Measurements from ENCODE around the gene OR10X1. TPM values are rescaled to one million over a fixed set of nuclear protein-coding genes. Genes with fewer than 3 reads are reported as not detected.

Gene OR10X1
- total RNA-seq, 2 donors from 2014 or later: not detected

- Histone ChIP-seq H3K9ac (ENCODE audit: low read depth in 2 of 2, low read length in 2 of 2) (no peak overlapping the region), H3K9me3 (no peaks in the 10 kb centered on the region), H3K27me3 (no peaks in the 10 kb centered on the region), H3K4me1 (no peaks in the 10 kb centered on the region), H3K4me3 (no peak overlapping the region), H3K27ac (no peak overlapping the region), H3K36me3 (no peaks in the 10 kb centered on the region)
- intact Hi-C loops (cut with DNase I): no loop called here
- DNase-seq: no peak
- TF ChIP-seq, protein P1, sequence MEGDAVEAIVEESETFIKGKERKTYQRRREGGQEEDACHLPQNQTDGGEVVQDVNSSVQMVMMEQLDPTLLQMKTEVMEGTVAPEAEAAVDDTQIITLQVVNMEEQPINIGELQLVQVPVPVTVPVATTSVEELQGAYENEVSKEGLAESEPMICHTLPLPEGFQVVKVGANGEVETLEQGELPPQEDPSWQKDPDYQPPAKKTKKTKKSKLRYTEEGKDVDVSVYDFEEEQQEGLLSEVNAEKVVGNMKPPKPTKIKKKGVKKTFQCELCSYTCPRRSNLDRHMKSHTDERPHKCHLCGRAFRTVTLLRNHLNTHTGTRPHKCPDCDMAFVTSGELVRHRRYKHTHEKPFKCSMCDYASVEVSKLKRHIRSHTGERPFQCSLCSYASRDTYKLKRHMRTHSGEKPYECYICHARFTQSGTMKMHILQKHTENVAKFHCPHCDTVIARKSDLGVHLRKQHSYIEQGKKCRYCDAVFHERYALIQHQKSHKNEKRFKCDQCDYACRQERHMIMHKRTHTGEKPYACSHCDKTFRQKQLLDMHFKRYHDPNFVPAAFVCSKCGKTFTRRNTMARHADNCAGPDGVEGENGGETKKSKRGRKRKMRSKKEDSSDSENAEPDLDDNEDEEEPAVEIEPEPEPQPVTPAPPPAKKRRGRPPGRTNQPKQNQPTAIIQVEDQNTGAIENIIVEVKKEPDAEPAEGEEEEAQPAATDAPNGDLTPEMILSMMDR (IDR thresholded peaks at IDR 0.05): no peak
These were observed 21.0 kb upstream of the OR10X1 start for GRCh38 chr1:158600735-158601134.

DNA sequence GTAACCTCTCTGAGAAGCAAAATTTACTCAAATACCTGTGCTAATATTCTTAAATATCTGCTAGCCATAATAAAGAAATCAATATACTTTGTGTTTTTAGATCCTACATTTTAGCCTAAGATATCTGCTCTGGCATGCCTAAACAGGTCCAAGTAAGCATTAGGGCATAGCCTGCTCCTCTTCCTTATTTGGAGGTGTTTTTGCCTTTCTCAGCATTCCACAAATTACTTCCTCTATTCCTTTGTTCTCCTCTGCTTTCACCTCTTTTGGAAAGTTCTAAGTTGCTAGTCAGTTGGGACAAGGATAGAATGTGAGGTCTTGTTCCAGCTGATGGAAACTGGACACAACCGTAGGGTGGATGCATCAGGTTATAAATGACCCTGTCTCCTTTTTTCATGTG lies 7.2 kb upstream of the OR10X1 start:
- no peak overlapping the region for H3K9ac ChIP-seq (ENCODE audit: low read depth in 2 of 2, low read length in 2 of 2)
- intact Hi-C loops (cut with DNase I): no loop called here
- H3K4me1 ChIP-seq: no peaks in the 10 kb centered on the region
- no peaks in the 10 kb centered on the region for H3K36me3 ChIP-seq
- no peak for DNase-seq
- no peaks in the 10 kb centered on the region for H3K27me3 ChIP-seq
- TF ChIP-seq, protein P1 (IDR thresholded peaks at IDR 0.05): no peak
- H3K4me3 ChIP-seq: no peak overlapping the region
- H3K27ac ChIP-seq: no peak overlapping the region
- H3K9me3 ChIP-seq: no peaks in the 10 kb centered on the region

DNA sequence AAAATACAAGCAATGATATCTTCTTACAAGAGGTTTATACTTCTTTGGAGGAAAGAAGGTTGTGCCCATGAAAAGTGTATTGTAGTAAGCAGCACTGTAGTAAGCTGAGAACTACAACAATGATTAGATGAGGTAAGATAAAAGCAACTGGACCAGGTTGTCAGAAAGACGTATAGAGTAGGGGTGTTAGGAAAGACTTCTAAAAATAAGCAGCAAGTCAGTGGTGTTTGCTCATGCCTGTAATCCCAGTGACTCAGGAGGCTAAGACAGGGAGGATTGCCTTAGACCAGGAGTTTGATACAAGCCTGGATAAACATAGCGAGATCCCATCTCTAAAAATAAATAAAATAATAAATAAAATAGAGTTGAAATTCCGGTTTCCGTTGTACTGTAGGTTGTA lies 4.3 kb upstream of the OR10X1 start:
- no peak for DNase-seq
- intact Hi-C loops (cut with DNase I): no loop called here
- no peaks in the 10 kb centered on the region for H3K27me3 ChIP-seq
- no peaks in the 10 kb centered on the region for H3K4me1 ChIP-seq
- no peaks in the 10 kb centered on the region for H3K9me3 ChIP-seq
- TF ChIP-seq, protein P1 (IDR thresholded peaks at IDR 0.05): no peak
- H3K27ac ChIP-seq: no peak overlapping the region
- no peaks in the 10 kb centered on the region for H3K36me3 ChIP-seq
- no peak overlapping the region for H3K4me3 ChIP-seq
- no peak overlapping the region for H3K9ac ChIP-seq (ENCODE audit: low read depth in 2 of 2, low read length in 2 of 2)

GRCh38 chr1:158577561-158577960 lies 2.1 kb downstream of the OR10X1 start:
- DNase-seq: no peak
- Histone ChIP-seq H3K27me3 (no peaks in the 10 kb centered on the region), H3K36me3 (no peaks in the 10 kb centered on the region), H3K9ac (ENCODE audit: low read depth in 2 of 2, low read length in 2 of 2) (no peak overlapping the region), H3K9me3 (no peaks in the 10 kb centered on the region), H3K4me1 (no peaks in the 10 kb centered on the region), H3K4me3 (no peak overlapping the region), H3K27ac (no peak overlapping the region)
- intact Hi-C loops (cut with DNase I): no loop called here
- TF ChIP-seq, protein P1 (IDR thresholded peaks at IDR 0.05): no peak

DNA sequence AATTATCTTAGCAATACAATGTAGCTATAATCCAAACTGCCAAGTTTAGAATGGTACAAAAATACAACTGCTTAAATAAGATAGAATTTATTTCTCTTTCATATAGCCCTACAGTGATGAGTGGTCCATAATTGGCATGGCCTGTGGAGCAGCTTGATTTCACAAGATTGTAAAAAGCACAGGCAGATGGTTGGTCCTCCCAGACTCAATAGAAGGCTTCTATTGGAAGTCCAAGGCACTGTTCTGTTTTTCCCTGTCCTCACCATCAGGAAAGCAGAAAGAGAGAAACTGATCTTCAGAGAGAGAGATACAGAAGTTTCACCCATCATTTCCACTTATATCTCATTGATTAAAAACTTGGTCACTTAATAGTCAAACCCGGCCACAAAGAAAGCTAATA lies 7.5 kb downstream of the OR10X1 start:
- no peaks in the 10 kb centered on the region for H3K9me3 ChIP-seq
- no peak for DNase-seq
- H3K27me3 ChIP-seq: no peaks in the 10 kb centered on the region
- H3K4me3 ChIP-seq: no peak overlapping the region
- no peaks in the 10 kb centered on the region for H3K4me1 ChIP-seq
- no peaks in the 10 kb centered on the region for H3K36me3 ChIP-seq
- no peak overlapping the region for H3K27ac ChIP-seq
- TF ChIP-seq, protein P1 (IDR thresholded peaks at IDR 0.05): no peak
- H3K9ac ChIP-seq (ENCODE audit: low read depth in 2 of 2, low read length in 2 of 2): no peak overlapping the region
- intact Hi-C loops (cut with DNase I): no loop called here

GRCh38 chr1:158570480-158570879 lies 9.2 kb downstream of the OR10X1 start, which contains the start of gene OR6P1:
Gene OR6P1 (minus strand): TSS chr1:158570580. CDS start chr1:158563604, 6,976 bp downstream.
- no peaks in the 10 kb centered on the region for H3K4me1 ChIP-seq
- no peak within 1 kb of the TSS for H3K9ac ChIP-seq (ENCODE audit: low read depth in 2 of 2, low read length in 2 of 2)
- H3K36me3 ChIP-seq: no peaks in the 10 kb centered on the region
- TF ChIP-seq, protein P1 (IDR thresholded peaks at IDR 0.05): no peak
- H3K27ac ChIP-seq: no peak within 1 kb of the TSS
- H3K4me3 ChIP-seq: no peak within 1 kb of the TSS
- intact Hi-C loops (cut with DNase I): no loop called here
- no peaks in the 10 kb centered on the region for H3K9me3 ChIP-seq
- H3K27me3 ChIP-seq: no peaks in the 10 kb centered on the region
- no peak for DNase-seq
